HG03108 (cell line): Measurements from ENCODE around the gene RAB40A.
"Not testable (repeated sequence)": the region's sequence is repeated elsewhere in the genome, so short reads cannot be mapped to it uniquely, and the experiment has no call there.

ENCODE experiments used
- ATAC-seq: cut with Tn5 transposase; IDR thresholded peaks from one replicate; pipeline ENCODE4 v1.9.1; 2021; ENCODE audit warnings: moderate library complexity; ENCODE audit not compliant: unreplicated experiment

RAB40A gene

DNA sequence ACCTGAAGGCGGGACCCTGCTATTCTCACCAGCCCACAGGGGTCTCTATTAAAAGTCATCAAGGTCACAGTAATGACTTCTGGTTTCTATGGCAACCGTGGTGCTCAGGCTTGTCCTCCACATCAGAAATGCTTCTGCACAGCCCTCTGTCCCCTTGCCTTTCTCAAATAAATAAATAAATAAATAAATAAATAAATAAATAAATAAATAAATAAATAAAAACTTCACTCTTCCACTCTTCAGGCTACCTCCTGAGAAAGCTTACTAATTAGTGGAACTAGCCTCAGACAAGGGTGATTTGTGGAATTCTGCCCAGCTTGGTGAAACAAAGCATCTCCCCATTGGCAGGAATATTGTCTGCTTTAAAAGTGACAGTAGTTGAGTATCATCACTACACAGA is 5.5 kb upstream of the RAB40A start:
- no peak for ATAC-seq

DNA sequence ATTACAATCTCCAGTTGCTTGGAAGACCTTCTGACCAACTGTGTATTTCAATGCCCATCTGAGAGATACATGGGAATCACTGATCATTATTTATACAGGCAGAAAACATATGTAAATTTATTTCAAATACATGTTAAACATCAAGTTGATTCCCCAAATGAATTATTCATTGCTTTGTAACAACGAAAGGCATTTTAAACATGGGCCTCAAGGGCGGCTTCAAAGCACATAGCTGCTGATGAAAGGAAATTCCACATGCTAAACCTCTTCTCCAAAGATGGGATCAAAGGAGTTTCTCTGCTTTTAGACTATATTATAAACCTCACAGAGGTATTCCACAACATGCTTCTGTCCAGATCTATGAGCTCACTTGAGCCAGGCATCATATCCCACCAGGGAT is 4.3 kb upstream of the RAB40A start:
- no peak for ATAC-seq

DNA sequence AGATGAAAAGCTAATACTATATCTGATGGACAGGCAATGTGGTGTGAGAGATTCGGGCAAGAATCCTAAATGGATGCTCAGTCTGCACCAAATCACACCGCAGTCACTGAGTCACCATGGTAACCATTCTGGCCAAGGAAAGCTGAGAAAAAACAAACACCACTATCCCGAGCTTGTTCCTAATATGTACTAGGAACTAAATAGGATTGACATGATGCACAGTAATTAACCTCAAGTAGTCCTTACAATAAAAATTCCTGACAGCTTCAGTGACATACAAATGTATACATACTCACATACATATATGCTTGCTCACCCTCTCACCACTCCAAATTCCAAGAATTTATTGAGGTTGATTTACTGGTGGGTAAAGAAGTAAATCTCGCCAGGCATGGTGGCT is 1.1 kb upstream of the RAB40A start:
- no peak for ATAC-seq

- no peak for ATAC-seq
Measured at GRCh38 chrX:103518571-103518970, 718 bp downstream of the RAB40A start.

GRCh38 chrX:103517246-103517645 is 2.0 kb downstream of the RAB40A start:
- no peak for ATAC-seq

DNA sequence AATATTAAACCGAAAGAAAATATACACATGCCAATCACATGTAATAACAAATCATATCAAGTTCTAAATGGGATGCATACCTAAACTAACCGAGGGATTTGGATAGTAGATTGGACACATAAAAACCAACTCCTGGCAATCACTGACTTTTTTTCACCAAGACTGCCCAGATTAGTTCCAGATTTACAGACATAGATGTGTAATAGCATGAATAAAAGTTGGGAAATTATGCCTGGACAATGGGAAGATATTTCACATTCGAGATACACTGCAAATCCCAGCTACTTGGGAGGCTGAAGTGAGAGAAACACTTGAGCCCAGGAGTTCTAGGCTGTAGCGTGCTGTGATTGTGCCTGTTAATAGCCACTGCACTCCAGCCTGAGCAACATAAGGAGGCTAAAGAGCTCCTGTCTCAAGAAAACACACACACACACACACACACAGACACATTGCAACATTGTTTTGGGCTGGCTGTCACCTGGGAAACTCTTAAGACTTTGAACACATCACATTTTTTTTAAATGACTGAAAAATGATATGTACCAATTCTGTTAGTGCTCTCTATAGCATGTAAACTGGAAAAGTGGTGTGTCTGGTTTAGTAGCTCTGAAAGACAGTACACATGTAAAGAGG is 5.7 kb downstream of the RAB40A start:
- no peak for ATAC-seq

DNA sequence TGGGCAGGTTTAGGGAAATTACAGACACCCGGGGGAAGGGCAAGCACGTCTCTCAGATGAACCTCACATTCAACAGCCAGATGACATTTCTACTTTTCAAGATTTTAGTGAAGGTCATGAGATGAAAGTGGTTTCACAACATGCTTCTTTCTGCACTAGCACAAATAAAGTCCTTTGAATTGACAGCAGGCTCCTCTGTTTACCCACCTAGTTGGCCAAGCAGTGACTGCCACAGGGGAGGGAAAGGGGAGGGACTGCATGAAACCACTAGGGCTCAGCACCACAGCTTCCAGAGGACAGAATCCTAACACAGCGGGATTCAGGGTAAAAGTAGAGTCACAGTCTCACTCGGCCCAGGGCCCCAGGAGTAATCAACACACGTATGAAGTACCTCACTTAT is 6.2 kb downstream of the RAB40A start:
- ATAC-seq = no peak

- no peak for ATAC-seq
Measured at GRCh38 chrX:103510031-103510430, 9.3 kb downstream of the RAB40A start.

DNA sequence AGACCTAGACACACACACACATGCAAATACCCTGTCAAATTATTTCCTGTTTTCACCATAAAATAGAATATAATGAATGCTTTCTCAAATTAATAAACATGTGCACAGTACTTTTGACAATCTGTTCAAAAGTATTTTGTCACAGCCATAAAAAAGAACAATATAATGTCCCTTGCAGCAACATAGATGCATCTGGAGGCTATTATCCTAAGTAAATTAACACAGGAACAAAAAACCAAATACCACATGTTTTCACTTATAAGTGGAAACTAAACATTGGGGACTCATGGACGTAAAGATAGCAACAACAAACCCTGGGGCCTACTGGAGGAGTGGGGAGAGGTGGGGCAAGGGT is 15.5 kb downstream of the RAB40A start:
- ATAC-seq = no peak

DNA sequence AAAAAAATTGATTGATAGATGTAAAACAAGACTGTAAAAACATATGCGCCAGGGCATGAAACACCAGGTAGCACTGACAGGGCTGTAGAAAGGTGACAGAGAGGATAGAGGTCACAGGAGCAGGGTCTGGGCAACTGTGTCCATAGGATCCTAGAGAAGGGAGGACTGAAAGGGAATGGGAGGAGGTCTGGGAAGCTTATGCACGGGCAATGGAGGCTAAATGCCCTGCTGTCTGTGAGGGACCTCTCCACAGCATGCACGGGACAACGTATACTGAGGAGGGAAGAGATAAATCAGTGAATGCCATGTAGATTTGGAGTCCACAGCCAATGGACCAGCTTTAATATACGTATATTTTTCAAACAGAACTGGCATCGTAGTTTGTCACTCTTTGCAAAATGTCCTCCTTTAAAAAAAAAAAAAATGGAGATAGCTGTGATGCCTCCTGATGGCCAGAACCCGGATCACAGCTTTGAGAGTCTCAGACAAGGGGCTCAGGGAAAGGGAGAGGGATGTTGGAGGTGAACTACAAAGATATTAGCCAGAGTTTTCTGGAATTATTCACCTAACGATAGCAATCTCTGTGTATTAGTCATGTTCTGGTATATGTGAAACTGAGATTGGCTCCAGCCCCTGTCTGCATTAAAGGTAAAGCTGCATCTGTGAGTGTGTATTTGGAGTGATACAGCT is 16.0 kb downstream of the RAB40A start:
- no peak for ATAC-seq

GRCh38 chrX:103498786-103499185 is 20.5 kb downstream of the RAB40A start:
- no peak for ATAC-seq

DNA sequence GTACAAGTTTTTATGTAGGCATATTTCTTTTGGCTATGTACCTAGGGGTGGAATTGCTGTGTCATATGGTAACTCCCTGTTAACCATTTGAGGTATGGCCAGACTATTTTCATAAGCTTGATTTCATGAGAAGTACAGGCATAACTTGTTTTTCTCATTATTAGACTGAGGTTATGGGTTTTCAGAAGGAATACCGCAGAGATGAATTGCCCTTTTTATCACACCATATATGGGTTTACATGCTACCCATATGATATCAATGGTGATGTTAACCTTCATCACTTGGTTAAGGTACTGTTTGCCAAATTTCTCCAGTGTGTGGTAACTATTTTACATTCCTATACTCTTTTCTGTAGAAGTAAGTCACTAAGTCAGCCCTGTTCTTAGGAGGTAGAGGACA is 23.5 kb downstream of the RAB40A start:
- ATAC-seq = no peak

GRCh38 chrX:103493578-103493977 is 25.7 kb downstream of the RAB40A start:
- not testable (repeated sequence) for ATAC-seq

GRCh38 chrX:103489733-103490132 is 29.6 kb downstream of the RAB40A start:
- ATAC-seq = not testable (repeated sequence)

DNA sequence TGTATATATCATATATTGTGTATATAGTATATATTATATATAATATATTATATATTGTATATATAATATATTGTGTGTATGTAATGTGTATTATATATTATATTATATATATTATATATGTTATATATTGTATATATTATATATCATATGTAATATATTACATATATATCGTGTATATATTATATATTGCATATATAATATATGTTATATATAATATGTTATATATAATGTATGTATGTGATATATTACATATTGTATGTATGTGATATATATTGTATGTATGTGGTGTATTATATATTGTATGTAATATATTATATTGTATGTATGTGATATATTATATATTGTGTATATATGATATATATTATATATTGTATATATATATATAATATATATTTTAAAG is 30.5 kb downstream of the RAB40A start:
- ATAC-seq = no peak

- ATAC-seq = no peak
Measured at GRCh38 chrX:103488332-103488731, 31.0 kb downstream of the RAB40A start.

GRCh38 chrX:103483720-103484119 is 35.6 kb downstream of the RAB40A start:
- ATAC-seq = no peak

DNA sequence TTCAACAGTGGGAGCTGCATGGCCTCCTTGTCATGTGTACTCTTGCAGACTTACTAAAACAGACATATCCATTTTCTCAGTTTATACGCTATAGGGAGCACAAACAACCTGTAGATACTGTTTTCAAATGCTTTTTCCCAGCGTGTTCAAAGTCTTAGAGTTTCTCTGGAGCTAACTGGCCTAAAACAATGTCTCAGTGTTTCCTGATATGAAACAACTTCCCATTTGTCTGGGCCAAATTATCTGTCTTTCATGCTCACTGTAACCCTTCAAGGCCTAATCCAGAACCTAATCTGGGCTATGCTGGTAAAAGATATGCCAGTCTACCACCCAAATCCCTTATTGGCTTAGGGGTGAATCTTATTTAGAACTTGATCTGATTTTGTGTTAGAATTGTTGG is 38.8 kb downstream of the RAB40A start:
- no peak for ATAC-seq

DNA sequence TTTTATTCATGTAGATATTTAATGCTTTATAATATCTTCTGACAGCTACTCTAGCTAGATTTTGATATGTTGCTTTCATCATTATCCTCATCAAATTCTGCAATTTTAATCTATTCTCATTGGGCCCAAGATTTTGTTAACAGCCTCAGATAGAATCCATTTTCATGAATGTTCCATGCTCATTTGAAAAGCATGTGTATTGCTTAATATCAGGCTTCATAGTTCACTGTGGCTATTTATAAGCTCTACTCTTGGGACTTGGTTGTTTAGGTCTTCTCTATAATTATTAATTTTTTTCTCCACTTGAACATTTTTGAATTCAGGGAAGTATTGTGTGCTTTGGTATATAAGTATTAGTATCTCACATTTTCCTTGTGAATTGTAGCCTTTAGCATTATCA is 41.8 kb downstream of the RAB40A start:
- ATAC-seq = no peak

DNA sequence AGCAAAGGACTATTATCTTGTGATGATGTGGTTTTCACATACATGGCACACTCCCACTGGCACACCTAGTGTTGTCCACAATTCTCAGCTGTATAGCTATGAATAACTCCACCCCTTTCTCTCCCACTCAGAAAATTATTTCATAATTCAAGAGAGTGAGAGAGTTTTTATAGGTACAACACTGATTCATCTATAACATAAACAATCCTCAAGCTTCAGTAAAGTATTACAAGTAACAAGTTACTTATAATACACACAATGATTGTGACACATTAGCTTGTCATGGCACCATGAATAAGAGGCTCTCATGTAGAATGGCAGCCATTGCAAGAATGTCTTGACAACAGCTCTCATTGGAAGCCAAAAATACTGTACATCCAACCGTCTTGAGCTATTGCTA is 43.9 kb downstream of the RAB40A start:
- no peak for ATAC-seq

DNA sequence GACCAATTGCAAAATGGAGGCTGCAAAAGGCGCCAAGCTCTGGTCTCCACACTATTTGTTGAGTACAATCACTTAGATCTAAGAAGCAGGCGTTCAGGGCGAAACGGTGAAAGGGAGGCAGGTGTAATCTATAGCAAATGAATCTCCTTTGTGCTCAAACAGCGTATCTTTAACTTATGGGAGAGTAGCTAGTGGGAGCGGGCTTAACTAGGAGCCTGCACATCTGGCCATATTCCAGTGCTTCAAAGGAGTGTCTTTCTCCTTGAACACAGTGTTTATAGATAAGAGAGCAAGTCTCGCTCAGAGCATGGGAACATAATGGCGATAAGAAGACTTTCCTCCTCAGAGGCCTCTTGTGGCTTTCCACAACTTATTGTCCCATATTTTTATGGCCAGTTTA is 49.3 kb downstream of the RAB40A start:
- not testable (repeated sequence) for ATAC-seq

GRCh38 chrX:103467887-103468286 is 51.4 kb downstream of the RAB40A start:
- ATAC-seq = no peak

GRCh38 chrX:103467156-103467555 is 52.1 kb downstream of the RAB40A start:
- no peak for ATAC-seq
